ENCODE results near the gene ACOD1.

Gene ACOD1

GRCh38 chr13:76969488-76970365 lies 21.4 kb downstream of the ACOD1 start:
- TF ChIP-seq GATA2 (IDR thresholded peaks at IDR 0.05; ENCODE audit: low read depth, low read length) (no peak), GATA3 (IDR thresholded peaks at IDR 0.05; ENCODE audit: low read depth, low read length) (no peak)

GRCh38 chr13:76971215-76971614 lies 22.9 kb downstream of the ACOD1 start:
- TF ChIP-seq GATA3 (IDR thresholded peaks at IDR 0.05; ENCODE audit: low read depth, low read length) (no peak), GATA2 (IDR thresholded peaks at IDR 0.05; ENCODE audit: low read depth, low read length) (no peak)

- no peak for TF ChIP-seq GATA3 (IDR thresholded peaks at IDR 0.05; ENCODE audit: low read depth, low read length)
- no peak for TF ChIP-seq GATA2 (IDR thresholded peaks at IDR 0.05; ENCODE audit: low read depth, low read length)
Observed at GRCh38 chr13:76971851-76972829, 23.8 kb downstream of the ACOD1 start.

GRCh38 chr13:76973920-76974617 lies 25.8 kb downstream of the ACOD1 start:
- TF ChIP-seq GATA3 (IDR thresholded peaks at IDR 0.05; ENCODE audit: low read depth, low read length) = no peak

- TF ChIP-seq GATA3 (IDR thresholded peaks at IDR 0.05; ENCODE audit: low read depth, low read length) (no peak), GATA2 (IDR thresholded peaks at IDR 0.05; ENCODE audit: low read depth, low read length) (no peak)
Observed at GRCh38 chr13:76974618-76974975, 26.3 kb downstream of the ACOD1 start.

GRCh38 chr13:76975863-76976262 lies 27.6 kb downstream of the ACOD1 start:
- no peak for TF ChIP-seq GATA2 (IDR thresholded peaks at IDR 0.05; ENCODE audit: low read depth, low read length)
- no peak for TF ChIP-seq GATA3 (IDR thresholded peaks at IDR 0.05; ENCODE audit: low read depth, low read length)

GRCh38 chr13:76976490-76976889 lies 28.2 kb downstream of the ACOD1 start:
- TF ChIP-seq GATA3 (IDR thresholded peaks at IDR 0.05; ENCODE audit: low read depth, low read length) (no peak; the same call in 1 of the 2 replicates), GATA2 (IDR thresholded peaks at IDR 0.05; ENCODE audit: low read depth, low read length) (no peak)

- TF ChIP-seq GATA2 (IDR thresholded peaks at IDR 0.05; ENCODE audit: low read depth, low read length) (no peak), GATA3 (IDR thresholded peaks at IDR 0.05; ENCODE audit: low read depth, low read length) (no peak)
Observed at GRCh38 chr13:76976929-76977328, 28.6 kb downstream of the ACOD1 start.

- TF ChIP-seq GATA3 (IDR thresholded peaks at IDR 0.05; ENCODE audit: low read depth, low read length) (no peak), GATA2 (IDR thresholded peaks at IDR 0.05; ENCODE audit: low read depth, low read length) (no peak)
Observed at GRCh38 chr13:76980075-76980718, 31.9 kb downstream of the ACOD1 start.

- no peak for TF ChIP-seq GATA2 (IDR thresholded peaks at IDR 0.05; ENCODE audit: low read depth, low read length)
- TF ChIP-seq GATA3 (IDR thresholded peaks at IDR 0.05; ENCODE audit: low read depth, low read length) = no peak
Observed at GRCh38 chr13:76982061-76982460, 33.8 kb downstream of the ACOD1 start.

- TF ChIP-seq GATA2 (IDR thresholded peaks at IDR 0.05; ENCODE audit: low read depth, low read length) (no peak), GATA3 (IDR thresholded peaks at IDR 0.05; ENCODE audit: low read depth, low read length) (no peak)
Observed at GRCh38 chr13:76983676-76984075, 35.4 kb downstream of the ACOD1 start.

- TF ChIP-seq GATA3 (IDR thresholded peaks at IDR 0.05; ENCODE audit: low read depth, low read length) (no peak), GATA2 (IDR thresholded peaks at IDR 0.05; ENCODE audit: low read depth, low read length) (no peak)
Observed at GRCh38 chr13:76991432-76991795, 43.1 kb downstream of the ACOD1 start.

- TF ChIP-seq GATA3 (IDR thresholded peaks at IDR 0.05; ENCODE audit: low read depth, low read length) (no peak), GATA2 (IDR thresholded peaks at IDR 0.05; ENCODE audit: low read depth, low read length) (no peak; the same call in 1 of the 2 replicates)
Observed at GRCh38 chr13:76991796-76992547, 43.7 kb downstream of the ACOD1 start, which contains the start of gene CLN5. TSS of gene CLN5 (plus strand) at chr13:76992081. CDS start at chr13:76992099, 18 bp downstream.

Data from SH-SY5Y (cell line).